Hindlimb muscle (tissue), 1 donor: Measurements from ENCODE around the gene FAM118B. TPM values are rescaled to one million over a fixed set of nuclear protein-coding genes. Genes with fewer than 3 reads are reported as not detected.
A peak's percentile ranks its signal among the peaks of the same experiment; 100 is the strongest.
"Not testable (repeated sequence)": the region's sequence is repeated elsewhere in the genome, so short reads cannot be mapped to it uniquely, and the experiment has no call there.

Experiments
- DNase-seq: peaks from one replicate; pipeline ENCODE4 v3.0.0-alpha.2; 2013
- polyA plus RNA-seq: library from polyadenylated mRNA; unstranded; fragments of 120-200 nt; gene quantifications from one replicate; pipeline ENCODE4 v1.2.1, GENCODE V29; 2013; ENCODE audit not compliant: insufficient read length

The FAM118B gene
- polyA plus RNA-seq, 1 donor = 17.5 TPM

- DNase-seq = no peak
Observed at GRCh38 chr11:126277780-126278179, 66.2 kb downstream of the FAM118B start.

DNA sequence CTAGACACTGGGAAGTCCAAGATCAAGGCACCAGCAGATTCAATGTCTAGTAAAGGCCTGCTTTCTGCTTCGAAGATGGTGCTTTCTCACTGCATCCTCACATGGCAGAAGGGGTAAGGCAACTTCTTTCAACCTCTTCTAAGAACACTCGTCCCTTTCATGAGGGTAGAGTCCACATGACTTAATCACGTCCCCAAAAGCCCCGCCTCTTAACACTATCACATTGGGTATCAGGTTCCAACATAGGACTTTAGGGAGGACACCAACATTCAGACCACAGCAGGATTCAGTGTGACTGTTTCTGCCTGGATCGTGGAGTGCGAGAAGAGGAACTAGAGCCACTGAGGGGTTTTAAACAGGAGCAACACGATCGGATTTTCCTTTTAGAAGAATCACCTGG lies 67.6 kb downstream of the FAM118B start:
- DNase-seq = no peak

DNA sequence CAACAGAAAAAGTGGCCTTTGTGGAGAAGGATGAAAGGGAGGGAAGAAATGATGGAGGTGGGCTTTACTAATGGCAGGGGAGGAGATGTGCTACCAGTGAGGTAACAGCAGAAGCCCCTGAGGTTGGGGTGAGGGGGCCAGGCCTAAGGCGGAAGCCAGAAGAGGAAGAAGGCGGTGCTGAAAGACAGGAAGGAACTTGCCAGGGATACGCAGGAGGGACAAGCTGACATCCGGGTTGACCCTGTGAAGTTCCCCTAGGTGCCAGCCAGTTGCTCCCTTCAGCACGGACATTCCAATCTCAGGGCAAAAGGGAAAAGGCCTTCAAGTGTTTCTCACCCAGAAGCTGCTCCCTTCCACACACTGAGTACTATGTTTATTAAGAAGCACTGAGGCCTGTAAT lies 69.0 kb downstream of the FAM118B start:
- no peak for DNase-seq

- DNase-seq = no peak
Observed at GRCh38 chr11:126281245-126281644, 69.7 kb downstream of the FAM118B start.

DNA sequence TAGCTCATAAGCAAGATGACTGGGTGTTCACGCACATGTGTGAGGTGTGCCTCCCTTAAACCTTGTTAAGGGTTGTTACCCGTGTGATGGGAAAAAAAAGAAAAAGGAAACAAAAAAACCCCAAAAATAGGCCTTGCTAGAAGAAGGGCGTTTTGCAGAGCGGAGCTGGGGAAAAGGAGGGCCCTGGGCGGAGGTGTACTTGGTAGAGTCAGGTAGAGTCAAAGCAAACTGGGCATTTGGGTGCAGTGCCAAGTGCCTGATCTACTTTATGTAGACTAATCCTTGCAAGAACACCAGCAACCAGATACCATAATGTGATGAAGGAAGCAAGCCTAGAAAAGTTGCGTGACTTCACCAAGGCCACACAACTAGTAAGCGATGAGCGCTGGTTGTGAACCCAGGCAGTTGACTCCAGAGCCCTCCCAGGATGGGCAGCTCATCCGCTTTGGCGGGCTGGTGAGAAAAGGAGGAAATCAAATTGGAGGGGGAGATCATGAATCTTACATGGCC lies 70.1 kb downstream of the FAM118B start:
- DNase-seq = no peak

DNA sequence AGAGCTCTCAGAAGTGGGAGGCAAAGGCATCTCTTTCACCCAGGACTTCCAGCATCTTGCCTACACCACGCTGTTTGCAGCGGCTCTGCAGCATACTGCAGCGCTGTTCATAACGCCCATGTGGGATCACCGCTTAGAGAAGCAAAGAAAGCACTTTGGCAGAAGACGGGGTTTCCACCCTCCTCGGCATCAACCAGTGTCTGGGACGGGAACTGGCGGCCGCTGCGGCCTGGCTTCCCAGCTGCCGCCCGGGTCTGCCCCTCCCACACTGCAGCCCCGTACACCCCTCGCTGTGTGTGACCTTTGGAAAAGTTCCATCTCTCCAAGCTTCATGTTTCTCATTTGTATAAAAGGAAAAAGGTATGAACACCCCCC lies 70.8 kb downstream of the FAM118B start:
- peak; percentile 69 for DNase-seq

GRCh38 chr11:126282736-126283591 lies 71.4 kb downstream of the FAM118B start, which contains the start of gene TIRAP:
TIRAP (plus strand) TSS chr11:126283093; CDS start chr11:126290895, 7,802 bp downstream.
- DNase-seq = peak; percentile 71

DNA sequence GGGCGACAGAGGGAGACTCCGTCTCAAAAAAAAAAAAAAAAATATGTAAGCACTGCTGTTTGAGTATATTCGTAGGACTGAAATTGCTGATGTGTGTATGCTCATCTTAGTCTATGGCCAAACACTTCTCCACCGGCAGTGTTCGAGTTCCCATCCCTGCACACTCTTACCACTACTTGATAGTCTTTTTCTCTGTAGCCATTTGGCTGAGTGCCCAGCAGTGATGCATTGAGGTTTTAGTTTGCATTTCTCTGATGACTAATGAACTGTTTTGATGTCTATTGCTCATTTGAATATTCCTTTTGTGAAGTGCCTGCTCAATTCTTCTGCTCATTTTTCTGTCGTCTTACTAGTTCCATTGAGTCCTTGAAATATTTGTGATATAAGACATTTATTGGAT lies 73.2 kb downstream of the FAM118B start:
- DNase-seq = peak; percentile 22

DNA sequence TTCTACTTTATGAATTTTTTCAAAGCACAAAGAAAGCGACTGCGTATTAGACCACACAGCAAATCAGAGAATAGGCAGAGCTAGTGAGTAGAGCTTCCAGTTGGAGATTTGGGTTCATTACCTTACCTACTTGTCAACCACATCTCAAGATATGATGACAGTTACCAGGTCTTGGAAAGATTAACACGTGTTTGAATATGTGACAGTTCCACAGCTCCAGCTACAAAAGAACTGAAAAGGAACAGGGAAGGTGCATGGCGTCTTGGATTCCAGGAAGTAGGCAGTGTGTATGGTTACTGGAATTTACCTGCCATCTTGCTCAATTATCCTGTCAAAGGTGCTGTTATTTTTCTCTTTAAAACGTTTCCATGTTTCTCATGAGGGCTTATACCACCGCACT lies 76.7 kb downstream of the FAM118B start:
- DNase-seq = no peak

- no peak for DNase-seq
Observed at GRCh38 chr11:126290887-126291286, 79.3 kb downstream of the FAM118B start.

- DNase-seq = no peak
Observed at GRCh38 chr11:126293726-126294125, 82.1 kb downstream of the FAM118B start.

- no peak for DNase-seq
Observed at GRCh38 chr11:126297004-126297403, 85.4 kb downstream of the FAM118B start.

- peak; percentile 94 for DNase-seq
Observed at GRCh38 chr11:126303623-126304456, 92.3 kb downstream of the FAM118B start, which contains the start of gene DCPS. DCPS (plus strand) TSS chr11:126304060; CDS start chr11:126304081, 21 bp downstream.

DNA sequence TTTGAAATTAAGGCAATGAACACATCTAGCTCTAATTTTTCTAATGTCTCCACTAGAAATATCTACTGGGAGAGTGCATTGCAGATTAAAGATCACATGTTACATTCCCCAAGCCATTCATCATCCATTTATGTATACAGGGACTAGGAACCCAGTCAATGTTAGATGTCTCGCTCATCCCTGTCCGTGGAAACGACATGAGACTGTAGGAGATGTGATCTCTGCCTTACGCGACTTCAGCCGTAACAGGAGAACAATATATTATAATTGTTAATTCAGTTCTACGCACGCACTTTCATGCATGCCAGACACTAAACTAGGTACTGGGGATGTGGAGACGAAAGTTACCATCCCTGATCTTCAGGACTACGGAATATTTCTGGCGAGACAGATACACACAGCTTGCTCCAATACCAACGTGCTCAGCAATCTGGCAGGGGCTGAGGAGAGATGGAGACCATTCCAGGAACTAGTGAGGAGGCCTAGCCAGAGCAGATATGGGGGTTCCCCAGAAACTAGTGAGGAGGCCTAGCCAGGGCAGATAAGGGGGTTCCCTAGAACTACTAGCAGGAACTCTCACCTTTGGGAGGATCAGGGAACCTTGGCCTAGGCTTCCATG lies 93.0 kb downstream of the FAM118B start:
- DNase-seq = no peak

DNA sequence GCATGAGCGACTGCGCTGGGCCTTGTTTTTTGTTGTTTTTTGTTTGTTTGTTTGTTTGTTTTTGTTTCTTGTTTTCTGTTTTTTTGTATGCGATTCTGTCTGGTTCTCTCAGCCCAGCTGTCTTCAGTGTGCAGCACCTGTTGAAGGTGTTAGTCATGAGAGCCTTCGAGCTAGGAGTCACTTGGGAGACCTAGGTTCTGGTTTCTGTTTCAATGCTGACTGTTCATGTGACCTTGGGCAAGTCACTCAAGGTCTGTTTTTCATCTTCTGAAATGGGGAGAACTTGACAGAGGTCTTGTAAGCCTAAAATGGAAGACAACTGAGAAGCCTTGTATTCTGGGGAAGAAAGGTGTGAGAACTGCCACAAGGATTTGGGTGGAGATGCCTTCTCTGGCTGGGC lies 94.1 kb downstream of the FAM118B start:
- DNase-seq = no peak

DNA sequence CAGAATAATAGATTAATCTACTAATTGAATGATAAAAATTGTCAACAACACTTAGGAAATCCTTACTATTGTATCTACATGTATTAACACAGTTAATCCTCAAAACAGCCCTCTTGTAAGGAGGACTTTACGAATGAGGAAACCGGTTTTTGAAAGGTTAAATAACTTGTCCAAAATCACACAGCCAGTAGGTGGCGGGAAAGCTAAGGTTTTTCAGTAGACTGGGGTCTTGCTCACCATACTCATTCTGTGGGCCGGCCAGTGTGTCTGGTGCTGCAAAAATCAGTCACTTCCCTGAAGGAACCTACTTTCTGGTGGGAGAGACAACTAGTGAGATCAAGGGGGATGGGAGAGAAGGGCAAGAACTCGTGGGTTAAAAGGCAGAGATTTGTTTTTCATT lies 96.1 kb downstream of the FAM118B start:
- no peak for DNase-seq

GRCh38 chr11:126308271-126308671 lies 96.7 kb downstream of the FAM118B start:
- no peak for DNase-seq

DNA sequence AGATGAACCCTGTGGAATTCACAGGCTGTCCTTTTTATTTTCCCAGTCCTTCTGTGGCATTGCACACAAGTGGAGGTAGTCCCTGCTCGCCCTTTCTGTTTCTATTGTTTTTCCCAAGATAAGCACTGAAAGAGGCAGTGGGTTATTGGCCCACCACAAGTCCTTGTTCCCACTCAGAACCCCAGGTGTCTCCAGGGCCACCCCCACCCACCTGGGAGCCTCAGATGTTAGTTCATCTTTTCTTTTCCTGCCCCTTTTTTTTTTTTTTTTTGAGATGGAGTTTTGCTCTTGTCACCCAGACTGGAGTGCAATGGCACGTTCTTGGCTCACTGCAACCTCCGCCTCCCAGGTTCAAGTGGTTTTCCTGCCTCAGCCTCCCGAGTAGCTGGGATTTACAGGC lies 97.2 kb downstream of the FAM118B start:
- not testable (repeated sequence) for DNase-seq

- DNase-seq = peak; percentile 83
Observed at GRCh38 chr11:126310200-126310991, 98.8 kb downstream of the FAM118B start.

- DNase-seq = no peak
Observed at GRCh38 chr11:126310992-126311310, 99.4 kb downstream of the FAM118B start.

DNA sequence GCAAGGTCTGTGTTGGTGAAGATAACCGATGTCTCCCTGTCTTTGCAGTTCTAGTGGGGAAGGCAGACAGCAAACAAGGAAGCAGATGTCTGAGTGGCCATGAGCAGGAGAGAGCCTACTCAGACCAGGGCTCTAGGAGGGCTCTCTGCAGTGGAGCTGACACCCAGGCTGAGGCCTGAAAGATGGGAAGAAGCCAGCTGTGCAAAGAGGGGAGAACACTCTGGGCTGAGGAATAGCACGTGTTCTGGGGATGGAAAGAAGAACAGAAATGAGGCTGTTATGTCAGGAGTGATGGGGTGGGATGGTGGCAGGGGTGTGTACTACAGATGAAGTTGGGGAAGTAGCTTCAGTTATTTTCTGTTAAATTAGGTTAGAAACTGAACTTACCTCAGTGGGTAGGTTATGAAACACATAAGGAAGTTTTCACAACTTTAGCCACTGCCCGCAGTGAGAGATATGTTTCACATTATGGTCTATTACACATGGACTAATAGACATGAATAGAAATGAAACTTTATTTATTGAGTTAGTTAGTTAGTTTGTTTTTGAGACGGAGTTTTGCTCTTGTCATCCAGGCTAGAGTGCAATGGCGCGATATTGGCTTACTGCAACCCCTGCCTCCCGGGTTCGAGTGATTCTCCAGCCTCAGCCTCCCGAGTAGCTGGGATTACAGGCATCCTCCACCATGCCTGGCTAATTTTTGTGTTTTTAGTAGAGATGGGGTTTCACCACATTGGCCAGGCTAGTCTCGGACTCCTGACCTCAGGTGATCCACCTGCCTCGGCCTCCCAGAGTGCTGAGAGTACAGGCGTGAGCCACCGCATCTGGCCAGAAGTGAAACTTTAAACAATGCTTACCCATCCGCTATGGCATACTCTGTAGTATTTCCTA lies 100.1 kb downstream of the FAM118B start:
- no peak for DNase-seq
